ENCODE results near the gene SMAP1. TPM values are rescaled to one million over a fixed set of nuclear protein-coding genes. Genes with fewer than 3 reads are reported as not detected.

SMAP1 gene
- polyA plus RNA-seq, 1 experiment, result 23.3 TPM

GRCh38 chr6:70706491-70707123 lies 38.9 kb downstream of the SMAP1 start:
- CTCF ChIA-PET, result interaction anchor here (0.5 to 5.2 kb wide), 18 partner anchors 10 to 350 kb away, joined by 3 to 96 read pairs (median 4); partner anchors contain the start of gene B3GAT2
- TF ChIP-seq CTCF (IDR thresholded peaks at IDR 0.05; ENCODE audit: insufficient read depth, low read depth, low read length), result peak; percentile 40
- no peaks in the 10 kb centered on the region for H3K27me3 ChIP-seq (ENCODE audit: control insufficient read depth, insufficient read depth, low read length)
- DNase-seq (ENCODE audit: low read depth), result peak; percentile 5
- H3K36me3 ChIP-seq (ENCODE audit: control insufficient read depth, insufficient read depth, low read length), result no peaks in the 10 kb centered on the region
- no peak overlapping the region for H3K4me3 ChIP-seq (ENCODE audit: low read depth, low read length)
- POLR2A ChIA-PET, result no interaction called here

DNA sequence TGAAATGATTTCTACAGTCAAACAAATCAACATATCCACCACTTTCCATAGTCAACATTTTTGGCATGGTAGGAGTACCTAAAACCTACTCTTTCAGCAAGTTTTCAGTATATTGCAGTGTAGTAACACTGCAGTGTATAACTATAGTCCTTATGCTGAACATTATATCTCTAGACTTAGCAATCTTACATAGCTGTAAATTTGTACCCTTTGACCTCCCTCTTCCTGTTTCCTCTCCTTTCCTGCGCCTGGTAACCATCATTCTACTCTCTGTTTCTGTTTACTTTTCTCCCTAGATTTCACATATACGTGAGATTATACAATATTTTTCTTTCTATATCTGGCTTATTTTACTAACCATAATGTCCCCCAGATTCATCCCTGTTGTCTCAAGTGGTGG lies 40.2 kb downstream of the SMAP1 start:
- POLR2A ChIA-PET, result no interaction called here
- no peak for TF ChIP-seq CTCF (IDR thresholded peaks at IDR 0.05; ENCODE audit: insufficient read depth, low read depth, low read length)
- CTCF ChIA-PET, result interaction anchor here (0.8 to 5.2 kb wide), 12 partner anchors 12 to 339 kb away, joined by 3 to 96 read pairs (median 4); partner anchors contain the start of gene B3GAT2
- H3K27me3 ChIP-seq (ENCODE audit: control insufficient read depth, insufficient read depth, low read length), result no peaks in the 10 kb centered on the region
- no peaks in the 10 kb centered on the region for H3K36me3 ChIP-seq (ENCODE audit: control insufficient read depth, insufficient read depth, low read length)
- no peak for DNase-seq (ENCODE audit: low read depth)
- H3K4me3 ChIP-seq (ENCODE audit: low read depth, low read length), result no peak overlapping the region

- Histone ChIP-seq H3K27me3 (ENCODE audit: control insufficient read depth, insufficient read depth, low read length) (no peaks in the 10 kb centered on the region), H3K36me3 (ENCODE audit: control insufficient read depth, insufficient read depth, low read length) (no peaks in the 10 kb centered on the region), H3K4me3 (ENCODE audit: low read depth, low read length) (no peak overlapping the region)
- DNase-seq (ENCODE audit: low read depth), result no peak
- ChIA-PET POLR2A (no interaction called here), CTCF (interaction anchor here (0.6 to 5.2 kb wide), 6 partner anchors 19 to 248 kb away, joined by 3 to 96 read pairs (median 12); partner anchors contain the start of gene B3GAT2)
- no peak for TF ChIP-seq CTCF (IDR thresholded peaks at IDR 0.05; ENCODE audit: insufficient read depth, low read depth, low read length)
Measured at GRCh38 chr6:70708448-70708847, 40.8 kb downstream of the SMAP1 start.

DNA sequence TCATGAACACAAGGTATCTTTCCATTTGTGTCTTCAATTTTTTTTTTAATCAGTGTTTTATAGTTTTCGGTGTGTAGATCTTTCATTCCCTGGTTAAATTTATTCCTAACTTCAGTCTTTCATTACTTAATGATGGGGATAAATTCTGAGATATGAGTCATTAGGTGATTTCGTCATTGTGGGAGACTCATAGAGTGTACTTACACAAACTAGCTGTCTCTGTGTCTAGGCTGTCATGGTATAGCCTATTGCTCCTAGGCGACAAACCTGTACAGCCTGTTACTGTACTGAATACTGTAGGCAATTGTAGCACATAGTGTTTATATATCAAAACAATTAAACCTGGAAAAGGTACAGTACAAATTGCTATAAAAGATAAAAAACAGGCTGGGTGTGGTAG lies 42.1 kb downstream of the SMAP1 start:
- CTCF ChIA-PET, result interaction anchor here (1.0 to 5.2 kb wide), 5 partner anchors 147 to 353 kb away, joined by 3 to 96 read pairs (median 3); partner anchors contain the start of gene B3GAT2
- no peak for TF ChIP-seq CTCF (IDR thresholded peaks at IDR 0.05; ENCODE audit: insufficient read depth, low read depth, low read length)
- DNase-seq (ENCODE audit: low read depth), result peak; percentile 10
- no peak overlapping the region for H3K4me3 ChIP-seq (ENCODE audit: low read depth, low read length)
- no peaks in the 10 kb centered on the region for H3K36me3 ChIP-seq (ENCODE audit: control insufficient read depth, insufficient read depth, low read length)
- POLR2A ChIA-PET, result no interaction called here
- H3K27me3 ChIP-seq (ENCODE audit: control insufficient read depth, insufficient read depth, low read length), result no peaks in the 10 kb centered on the region

DNA sequence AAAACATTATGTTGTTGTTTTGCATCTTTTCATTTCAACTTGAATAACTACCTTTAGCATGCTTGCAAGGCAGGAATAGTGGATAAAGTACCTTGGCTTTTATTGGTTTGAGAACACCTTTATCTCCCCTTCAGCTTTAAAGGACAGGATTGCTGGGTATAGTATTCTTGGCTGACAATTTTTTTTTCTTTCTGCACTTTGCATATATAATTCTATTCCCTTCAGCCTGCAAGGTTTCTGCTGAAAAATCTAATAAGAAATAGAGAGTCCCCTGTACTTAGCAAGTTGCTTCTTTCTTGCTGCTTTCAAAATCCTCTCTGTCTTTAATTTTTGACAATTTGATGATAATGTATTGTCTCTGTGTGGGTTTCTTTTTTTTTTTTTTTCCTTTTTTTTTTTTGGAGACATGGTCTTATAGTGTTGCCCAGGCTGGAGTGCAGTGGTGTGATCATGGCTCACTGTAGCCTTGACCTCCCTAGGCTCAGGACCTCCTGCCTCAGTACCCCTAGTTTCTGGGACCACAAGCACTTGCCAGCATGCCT lies 47.1 kb downstream of the SMAP1 start:
- CTCF ChIA-PET, result interaction anchor here (1.3 kb wide), 1 partner anchor 169 kb away, joined by 3 read pairs; no protein-coding TSS in a partner anchor
- H3K36me3 ChIP-seq (ENCODE audit: control insufficient read depth, insufficient read depth, low read length), result no peaks in the 10 kb centered on the region
- no peak overlapping the region for H3K4me3 ChIP-seq (ENCODE audit: low read depth, low read length)
- POLR2A ChIA-PET, result no interaction called here
- TF ChIP-seq CTCF (IDR thresholded peaks at IDR 0.05; ENCODE audit: insufficient read depth, low read depth, low read length), result no peak
- DNase-seq (ENCODE audit: low read depth), result no peak
- no peaks in the 10 kb centered on the region for H3K27me3 ChIP-seq (ENCODE audit: control insufficient read depth, insufficient read depth, low read length)

All from BJ (cell line).